H9 (cell line): Measurements from ENCODE around the gene CHMP2A. TPM values are rescaled to one million over a fixed set of nuclear protein-coding genes. Genes with fewer than 3 reads are reported as not detected.

ENCODE experiments used
- DNase-seq: peaks from one replicate; pipeline ENCODE4 v3.0.0-alpha.2; 2017
- H2AFZ ChIP-seq: one replicate; pipeline ENCODE4 v1.6.1; 2013; ENCODE audit warnings: mild to moderate bottlenecking, low read length, control low read depth, moderate library complexity
- H2AK5ac ChIP-seq: 2 replicates; pipeline ENCODE4 v1.6.1; 2013; ENCODE audit warnings: low read length, control low read depth, mixed read lengths; ENCODE audit not compliant: insufficient read length
- H2BK120ac ChIP-seq: one replicate; pipeline ENCODE4 v1.6.1; 2013; ENCODE audit warnings: low read depth, mild to moderate bottlenecking, low read length, control low read depth, inconsistent platforms; ENCODE audit not compliant: poor library complexity, severe bottlenecking
- H2BK12ac ChIP-seq: 2 replicates; pipeline ENCODE4 v1.6.1; 2013; ENCODE audit warnings: low read length, control low read depth, mixed read lengths, low read depth; ENCODE audit not compliant: insufficient read length
- H2BK15ac ChIP-seq: 2 replicates; pipeline ENCODE4 v1.6.1; 2013; ENCODE audit warnings: low read depth, low read length, control low read depth
- H2BK20ac ChIP-seq: one replicate; pipeline ENCODE4 v1.6.1; 2013; ENCODE audit warnings: low read depth, mild to moderate bottlenecking, low read length, control low read depth, inconsistent platforms; ENCODE audit not compliant: poor library complexity, severe bottlenecking
- H2BK5ac ChIP-seq: 2 replicates; pipeline ENCODE4 v1.6.1; 2013; ENCODE audit warnings: low read length, control low read depth, mixed read lengths; ENCODE audit not compliant: insufficient read length
- H3K14ac ChIP-seq: 2 replicates; pipeline ENCODE4 v1.6.1; 2013; ENCODE audit warnings: low read length, control low read depth; ENCODE audit not compliant: insufficient read depth
- H3K18ac ChIP-seq: 2 replicates; pipeline ENCODE4 v1.6.1; 2013; ENCODE audit warnings: low read depth, mild to moderate bottlenecking, mixed read lengths, low read length, control low read depth; ENCODE audit not compliant: insufficient read length
- H3K23ac ChIP-seq: 2 replicates; pipeline ENCODE4 v1.6.1; 2013; ENCODE audit warnings: low read length, control low read depth, mixed read lengths, low read depth; ENCODE audit not compliant: insufficient read length
- H3K23me2 ChIP-seq: 2 replicates; pipeline ENCODE4 v1.6.1; 2013; ENCODE audit warnings: low read depth, mild to moderate bottlenecking, mixed read lengths, low read length, control low read depth; ENCODE audit not compliant: insufficient read length, poor library complexity, severe bottlenecking
- H3K27ac ChIP-seq: 2 replicates; pipeline ENCODE4 v1.5.1; 2013; ENCODE audit warnings: low read length, control low read depth, mixed read lengths, low read depth; ENCODE audit not compliant: insufficient read length
- H3K27me3 ChIP-seq: 2 replicates; pipeline ENCODE4 v1.6.1; 2013; ENCODE audit warnings: low read length, control low read depth, inconsistent platforms; ENCODE audit not compliant: insufficient read depth
- H3K4ac ChIP-seq: 2 replicates; pipeline ENCODE4 v1.6.1; 2013; ENCODE audit warnings: low read depth, mild to moderate bottlenecking, control low read depth, inconsistent platforms, low read length, moderate library complexity
- H3K4me1 ChIP-seq: 2 replicates; pipeline ENCODE4 v1.6.1; 2013; ENCODE audit warnings: low read length, control low read depth, inconsistent platforms; ENCODE audit not compliant: insufficient read depth
- H3K4me2 ChIP-seq: 2 replicates; pipeline ENCODE4 v1.6.1; 2013; ENCODE audit warnings: low read length, control low read depth, mixed read lengths; ENCODE audit not compliant: insufficient read length, insufficient read depth
- H3K56ac ChIP-seq: 2 replicates; pipeline ENCODE4 v1.6.1; 2013; ENCODE audit warnings: low read depth, mild to moderate bottlenecking, mixed read lengths, low read length, control low read depth; ENCODE audit not compliant: insufficient read length
- H3K79me1 ChIP-seq: 2 replicates; pipeline ENCODE4 v1.6.1; 2013; ENCODE audit warnings: low read depth, mild to moderate bottlenecking, moderate library complexity, low read length, control low read depth, inconsistent platforms; ENCODE audit not compliant: insufficient read depth, poor library complexity, severe bottlenecking
- H3K79me2 ChIP-seq: 2 replicates; pipeline ENCODE4 v1.6.1; 2013; ENCODE audit warnings: low read length, control low read depth, inconsistent platforms; ENCODE audit not compliant: insufficient read depth
- H3K9ac ChIP-seq: 2 replicates; pipeline ENCODE4 v1.6.1; 2013; ENCODE audit warnings: low read length, control low read depth, mixed read lengths; ENCODE audit not compliant: insufficient read length; ENCODE audit errors: extremely low read depth
- H3K9me3 ChIP-seq: one replicate; pipeline ENCODE4 v1.6.1; 2013; ENCODE audit warnings: low read depth, low read length, inconsistent platforms; ENCODE audit not compliant: control insufficient read depth
- H3T11ph ChIP-seq: one replicate; pipeline ENCODE4 v1.6.1; 2013; ENCODE audit warnings: mild to moderate bottlenecking, low read length, control low read depth, inconsistent platforms
- H4K20me1 ChIP-seq: one replicate; pipeline ENCODE4 v1.6.1; 2013; ENCODE audit not compliant: control insufficient read depth, insufficient read length, insufficient read depth
- H4K5ac ChIP-seq: 2 replicates; pipeline ENCODE4 v1.6.1; 2013; ENCODE audit warnings: low read depth, mild to moderate bottlenecking, mixed read lengths, low read length, control low read depth; ENCODE audit not compliant: insufficient read length
- H4K8ac ChIP-seq: replicated peaks from 2 replicates; pipeline ENCODE4 v1.6.1; 2013; ENCODE audit warnings: low read length, control low read depth, mixed read lengths, low read depth; ENCODE audit not compliant: insufficient read length
- H4K91ac ChIP-seq: 2 replicates; pipeline ENCODE4 v1.6.1; 2013; ENCODE audit warnings: low read depth, mild to moderate bottlenecking, moderate library complexity, mixed read lengths, low read length, control low read depth; ENCODE audit not compliant: insufficient read length
- H3K27ac Mint-ChIP-seq, 3 experiments: 2 replicates in 2 of 3; 3 replicates in 1 of 3; pipeline ENCODE4 v1.8.0; 2020 to 2021; ENCODE audit warnings: mixed read lengths in 3 of 3, mild to moderate bottlenecking in 1 of 3, moderate library complexity in 1 of 3
- H3K27me3 Mint-ChIP-seq: 2 replicates; pipeline ENCODE4 v1.8.0; 2021; ENCODE audit warnings: low read depth, mild to moderate bottlenecking, moderate library complexity, mixed read lengths
- H3K36me3 Mint-ChIP-seq, 3 experiments: 2 replicates in 2 of 3; 3 replicates in 1 of 3; pipeline ENCODE4 v1.8.0; 2020 to 2021; ENCODE audit warnings: low read depth in 3 of 3, mixed read lengths in 3 of 3; ENCODE audit not compliant: insufficient read depth in 1 of 3
- H3K4me1 Mint-ChIP-seq, 2 experiments: 2 replicates each; pipeline ENCODE4 v1.8.0; 2020; ENCODE audit warnings: mixed read lengths in 2 of 2
- H3K4me3 Mint-ChIP-seq, 2 experiments: 2 replicates in 1 of 2; 3 replicates in 1 of 2; pipeline ENCODE4 v1.8.0; 2020 to 2021; ENCODE audit warnings: mild to moderate bottlenecking in 2 of 2, mixed read lengths in 2 of 2, moderate library complexity in 1 of 2
- H3K9me3 Mint-ChIP-seq, 2 experiments: 2 replicates in 1 of 2; 3 replicates in 1 of 2; pipeline ENCODE4 v1.8.0; 2020; ENCODE audit warnings: mild to moderate bottlenecking in 2 of 2, mixed read lengths in 2 of 2, moderate library complexity in 1 of 2
- total RNA-seq: library from RNA; stranded (reverse); gene quantifications from 2 replicates; pipeline ENCODE4 v1.2.1, GENCODE V29; 2021
- TF ChIP-seq, protein P1 (sequence below): fragments of 200-600 bp; sonication (generic); conservative IDR thresholded peaks from 3 replicates; pipeline ENCODE4 v1.8.0; 2021; ENCODE audit warnings: antibody characterized with exemption, mild to moderate bottlenecking

The CHMP2A gene
- total RNA-seq, 1 experiment from 2014 or later = 109 TPM

GRCh38 chr19:58560921-58561320 lies 6.0 kb upstream of the CHMP2A start:
- H4K8ac ChIP-seq = no peak overlapping the region
- H3K9me3 Mint-ChIP-seq = no peaks in the 10 kb centered on the region; a peak in 1 of 5 replicates
- no peak overlapping the region for H2BK120ac ChIP-seq
- no peak overlapping the region for H3K4ac ChIP-seq
- peaks cover 8% of the 10 kb centered on the region; the same call in 1 of the 2 replicates for H3K79me2 ChIP-seq
- no peak overlapping the region for H3K23ac ChIP-seq
- no peaks in the 10 kb centered on the region for H3K27me3 ChIP-seq
- no peak overlapping the region for H2BK12ac ChIP-seq
- H3K14ac ChIP-seq = no peak overlapping the region
- H3K4me1 ChIP-seq = no peaks in the 10 kb centered on the region
- H3K27me3 Mint-ChIP-seq = no peaks in the 10 kb centered on the region; the same call in 1 of the 2 replicates
- H3K18ac ChIP-seq = no peak overlapping the region
- DNase-seq = no peak
- H3K23me2 ChIP-seq = peaks cover 4% of the 10 kb centered on the region
- H3K9ac ChIP-seq = no peak overlapping the region
- H3T11ph ChIP-seq = no peak overlapping the region
- peaks cover 9 to 28% of the 10 kb centered on the region in 2 experiments for H3K4me1 Mint-ChIP-seq
- H2AK5ac ChIP-seq = no peak overlapping the region
- peak overlapping the region; percentile 96; a peak in 3 of 5 replicates for H3K4me3 Mint-ChIP-seq
- H2BK5ac ChIP-seq = no peak overlapping the region
- H3K36me3 Mint-ChIP-seq = peaks cover 15 to 32% (median 25%) of the 10 kb centered on the region in 3 experiments; a peak in 6 of 7 replicates
- no peak overlapping the region for H2AFZ ChIP-seq
- no peaks in the 10 kb centered on the region for H3K9me3 ChIP-seq
- H3K27ac ChIP-seq = no peak overlapping the region
- TF ChIP-seq, protein P1, sequence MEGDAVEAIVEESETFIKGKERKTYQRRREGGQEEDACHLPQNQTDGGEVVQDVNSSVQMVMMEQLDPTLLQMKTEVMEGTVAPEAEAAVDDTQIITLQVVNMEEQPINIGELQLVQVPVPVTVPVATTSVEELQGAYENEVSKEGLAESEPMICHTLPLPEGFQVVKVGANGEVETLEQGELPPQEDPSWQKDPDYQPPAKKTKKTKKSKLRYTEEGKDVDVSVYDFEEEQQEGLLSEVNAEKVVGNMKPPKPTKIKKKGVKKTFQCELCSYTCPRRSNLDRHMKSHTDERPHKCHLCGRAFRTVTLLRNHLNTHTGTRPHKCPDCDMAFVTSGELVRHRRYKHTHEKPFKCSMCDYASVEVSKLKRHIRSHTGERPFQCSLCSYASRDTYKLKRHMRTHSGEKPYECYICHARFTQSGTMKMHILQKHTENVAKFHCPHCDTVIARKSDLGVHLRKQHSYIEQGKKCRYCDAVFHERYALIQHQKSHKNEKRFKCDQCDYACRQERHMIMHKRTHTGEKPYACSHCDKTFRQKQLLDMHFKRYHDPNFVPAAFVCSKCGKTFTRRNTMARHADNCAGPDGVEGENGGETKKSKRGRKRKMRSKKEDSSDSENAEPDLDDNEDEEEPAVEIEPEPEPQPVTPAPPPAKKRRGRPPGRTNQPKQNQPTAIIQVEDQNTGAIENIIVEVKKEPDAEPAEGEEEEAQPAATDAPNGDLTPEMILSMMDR = no peak
- no peaks in the 10 kb centered on the region for H3K79me1 ChIP-seq
- H4K20me1 ChIP-seq = no peaks in the 10 kb centered on the region
- H2BK20ac ChIP-seq = no peak overlapping the region
- no peak overlapping the region for H3K56ac ChIP-seq
- H4K5ac ChIP-seq = no peak overlapping the region
- H3K27ac Mint-ChIP-seq = no peak overlapping the region
- H2BK15ac ChIP-seq = no peak overlapping the region
- H3K4me2 ChIP-seq = no peak overlapping the region
- no peak overlapping the region for H4K91ac ChIP-seq
